Loucy (cell line): ENCODE data around the gene TRIM33.

Experiments
- CTCF ChIP-seq: fragments of 200-600 bp; sonication (generic); conservative IDR thresholded peaks from 2 replicates; pipeline ENCODE4 v1.5.1; 2014; ENCODE audit warnings: mild to moderate bottlenecking, antibody characterized with exemption, low read length
- EZH2phosphoT487 ChIP-seq: fragments of 200-600 bp; IDR thresholded peaks from 2 replicates; pipeline ENCODE4 v1.6.1; 2018; ENCODE audit warnings: antibody characterized with exemption, mild to moderate bottlenecking, moderate library complexity, borderline replicate concordance

- no peak for TF ChIP-seq CTCF
- TF ChIP-seq EZH2phosphoT487 = no peak
These were observed 83.4 kb downstream of the TRIM33 start for GRCh38 chr1:114427612-114428011.
